ENCODE data around the gene ANGPTL7.

- TF ChIP-seq CTCF (IDR thresholded peaks at IDR 0.05) (no peak), RNF2 (IDR thresholded peaks at IDR 0.05; ENCODE audit: borderline replicate concordance, low read depth) (no peak), MYC (IDR thresholded peaks at IDR 0.05; ENCODE audit: borderline replicate concordance, low read length) (no peak)
Observed at GRCh38 chr1:11179125-11179524, 10.0 kb upstream of the ANGPTL7 start.

Data from A549 (cell line).